ENCODE results near the gene FRMPD4.

FRMPD4 gene

GRCh38 chrX:12360383-12360782, 222.1 kb downstream of the FRMPD4 start:
- in situ Hi-C loops (cut with MboI; ENCODE audit: low sequenced_read_pairs), result no loop called here

GRCh38 chrX:12360986-12361598, 222.8 kb downstream of the FRMPD4 start:
- in situ Hi-C loops (cut with MboI; ENCODE audit: low sequenced_read_pairs), result no loop called here

- in situ Hi-C loops (cut with MboI; ENCODE audit: low sequenced_read_pairs), result no loop called here
Observed at GRCh38 chrX:12363216-12363615, 224.9 kb downstream of the FRMPD4 start.

- in situ Hi-C loops (cut with MboI; ENCODE audit: low sequenced_read_pairs), result no loop called here
Observed at GRCh38 chrX:12366440-12366839, 228.2 kb downstream of the FRMPD4 start.

GRCh38 chrX:12367254-12367653, 229.0 kb downstream of the FRMPD4 start:
- in situ Hi-C loops (cut with MboI; ENCODE audit: low sequenced_read_pairs), result no loop called here

- in situ Hi-C loops (cut with MboI; ENCODE audit: low sequenced_read_pairs), result no loop called here
Observed at GRCh38 chrX:12370497-12370986, 232.3 kb downstream of the FRMPD4 start.

- in situ Hi-C loops (cut with MboI; ENCODE audit: low sequenced_read_pairs), result no loop called here
Observed at GRCh38 chrX:12372111-12372510, 233.8 kb downstream of the FRMPD4 start.

- in situ Hi-C loops (cut with MboI; ENCODE audit: low sequenced_read_pairs), result no loop called here
Observed at GRCh38 chrX:12374286-12374685, 236.0 kb downstream of the FRMPD4 start.

GRCh38 chrX:12378253-12378652, 240.0 kb downstream of the FRMPD4 start:
- in situ Hi-C loops (cut with MboI; ENCODE audit: low sequenced_read_pairs), result no loop called here

GRCh38 chrX:12378706-12379105, 240.4 kb downstream of the FRMPD4 start:
- in situ Hi-C loops (cut with MboI; ENCODE audit: low sequenced_read_pairs), result no loop called here

- in situ Hi-C loops (cut with MboI; ENCODE audit: low sequenced_read_pairs), result no loop called here
Observed at GRCh38 chrX:12379671-12380070, 241.4 kb downstream of the FRMPD4 start.

GRCh38 chrX:12383196-12383595, 244.9 kb downstream of the FRMPD4 start:
- in situ Hi-C loops (cut with MboI; ENCODE audit: low sequenced_read_pairs), result no loop called here

GRCh38 chrX:12390301-12390700, 252.0 kb downstream of the FRMPD4 start:
- in situ Hi-C loops (cut with MboI; ENCODE audit: low sequenced_read_pairs), result no loop called here

GRCh38 chrX:12396584-12396983, 258.3 kb downstream of the FRMPD4 start:
- in situ Hi-C loops (cut with MboI; ENCODE audit: low sequenced_read_pairs), result no loop called here

- in situ Hi-C loops (cut with MboI; ENCODE audit: low sequenced_read_pairs), result no loop called here
Observed at GRCh38 chrX:12400218-12400617, 261.9 kb downstream of the FRMPD4 start.

- in situ Hi-C loops (cut with MboI; ENCODE audit: low sequenced_read_pairs), result no loop called here
Observed at GRCh38 chrX:12401252-12401651, 263.0 kb downstream of the FRMPD4 start.

- in situ Hi-C loops (cut with MboI; ENCODE audit: low sequenced_read_pairs), result no loop called here
Observed at GRCh38 chrX:12403474-12404082, 265.3 kb downstream of the FRMPD4 start.

GRCh38 chrX:12405306-12405705, 267.0 kb downstream of the FRMPD4 start:
- in situ Hi-C loops (cut with MboI; ENCODE audit: low sequenced_read_pairs), result no loop called here

GRCh38 chrX:12410523-12410922, 272.2 kb downstream of the FRMPD4 start:
- in situ Hi-C loops (cut with MboI; ENCODE audit: low sequenced_read_pairs), result no loop called here

GRCh38 chrX:12411831-12412230, 273.6 kb downstream of the FRMPD4 start:
- in situ Hi-C loops (cut with MboI; ENCODE audit: low sequenced_read_pairs), result no loop called here

GRCh38 chrX:12412561-12412960, 274.3 kb downstream of the FRMPD4 start:
- in situ Hi-C loops (cut with MboI; ENCODE audit: low sequenced_read_pairs), result no loop called here

GRCh38 chrX:12419591-12419990, 281.3 kb downstream of the FRMPD4 start:
- in situ Hi-C loops (cut with MboI; ENCODE audit: low sequenced_read_pairs), result no loop called here

- in situ Hi-C loops (cut with MboI; ENCODE audit: low sequenced_read_pairs), result no loop called here
Observed at GRCh38 chrX:12421918-12422317, 283.6 kb downstream of the FRMPD4 start.
